Keratinocyte (primary cell): ENCODE measurements around the gene SPRED1. TPM values are rescaled to one million over a fixed set of nuclear protein-coding genes. Genes with fewer than 3 reads are reported as not detected.

ENCODE experiments used
- DNase-seq: peaks from one replicate; pipeline ENCODE4 v3.0.0-alpha.2; 2011; ENCODE audit warnings: low read depth, missing footprints, low spot score
- FAIRE-seq: peaks from 2 replicates; lab custom pipeline; 2011; peaks lifted over from hg19 to GRCh38; lab: Jason Lieb, UNC
- H2AFZ ChIP-seq: 2 replicates; pipeline ENCODE4 v1.6.0; 2012; ENCODE audit warnings: low read length, control low read depth, inconsistent platforms; ENCODE audit not compliant: control insufficient read depth
- H3K27ac ChIP-seq: 2 replicates; pipeline ENCODE4 v1.5.1; 2011; ENCODE audit warnings: low read length; ENCODE audit not compliant: control insufficient read depth, insufficient read depth
- H3K27me3 ChIP-seq: 3 replicates; pipeline ENCODE4 v1.6.0; 2011; ENCODE audit warnings: low read length; ENCODE audit not compliant: control insufficient read depth, insufficient read depth; ENCODE audit errors: extremely low read depth
- H3K36me3 ChIP-seq, 2 experiments: 2 replicates in 1 of 2; 3 replicates in 1 of 2; pipeline ENCODE4 v1.5.1; 2011; ENCODE audit warnings: low read length in 2 of 2, mild to moderate bottlenecking in 1 of 2; ENCODE audit not compliant: control insufficient read depth in 2 of 2, insufficient read depth in 2 of 2; ENCODE audit errors: extremely low read depth in 1 of 2
- H3K4me1 ChIP-seq: 3 replicates; pipeline ENCODE4 v1.5.1; 2011; ENCODE audit warnings: low read length; ENCODE audit not compliant: control insufficient read depth, insufficient read depth; ENCODE audit errors: extremely low read depth
- H3K4me2 ChIP-seq: 3 replicates; pipeline ENCODE4 v1.6.0; 2011; ENCODE audit warnings: low read depth, low read length; ENCODE audit not compliant: control insufficient read depth, insufficient read depth; ENCODE audit errors: extremely low read depth
- H3K4me3 ChIP-seq, 3 experiments: fragments of 200-600 bp in 1 of 3; sonication (generic) in 1 of 3; 2 replicates in 2 of 3; 3 replicates in 1 of 3; pipeline ENCODE4 v1.5.1; 2011 to 2016; ENCODE audit warnings: low read length in 3 of 3, mild to moderate bottlenecking in 3 of 3, control low read depth in 2 of 3, inconsistent platforms in 1 of 3, low read depth in 1 of 3, mixed read lengths in 1 of 3, mixed run types in 1 of 3, moderate library complexity in 1 of 3; ENCODE audit not compliant: control insufficient read depth in 2 of 3, insufficient read depth in 2 of 3; ENCODE audit errors: extremely low read depth in 1 of 3
- H3K79me2 ChIP-seq: 2 replicates; pipeline ENCODE4 v1.6.0; 2012; ENCODE audit warnings: low read length; ENCODE audit not compliant: control insufficient read depth, insufficient read depth
- H3K9ac ChIP-seq: 3 replicates; pipeline ENCODE4 v1.6.0; 2011; ENCODE audit warnings: low read length; ENCODE audit not compliant: control insufficient read depth, insufficient read depth; ENCODE audit errors: extremely low read depth
- H3K9me1 ChIP-seq: 3 replicates; pipeline ENCODE4 v1.6.0; 2011; ENCODE audit warnings: low read length; ENCODE audit not compliant: control insufficient read depth, insufficient read depth; ENCODE audit errors: extremely low read depth
- H3K9me3 ChIP-seq: 2 replicates; pipeline ENCODE4 v1.5.1; 2012; ENCODE audit warnings: low read depth, low read length; ENCODE audit not compliant: control insufficient read depth
- H4K20me1 ChIP-seq: 3 replicates; pipeline ENCODE4 v1.6.0; 2011; ENCODE audit warnings: low read length; ENCODE audit not compliant: control insufficient read depth, insufficient read depth; ENCODE audit errors: extremely low read depth
- EZH2 ChIP-seq: IDR thresholded peaks from one replicate; pipeline ENCODE4 v1.6.1; 2012; ENCODE audit warnings: inconsistent platforms, mild to moderate bottlenecking, low read length, moderate library complexity
- dilution Hi-C: fragments of 300-500 bp; cut with MboI; formaldehyde crosslinking; loops from one replicate; pipeline ENCODE4 v1.7.0; 2020; ENCODE audit warnings: low sequenced_read_pairs; ENCODE audit not compliant: extremely low pct_ligation_motif_present
- polyA plus RNA-seq, 5 experiments: library from polyadenylated mRNA; depleted of rRNA in 3 of 5; stranded (reverse) in 3 of 5; stranded (forward) in 1 of 5; unstranded in 1 of 5; fragments of >200 nt; gene quantifications; 1 replicate in 1 of 5; 2 replicates in 3 of 5; 3 replicates in 1 of 5; pipeline versions ENCODE4 v1.2.1 to v1.2.3, GENCODE V29; 2011 to 2012; ENCODE audit warnings: missing spikeins in 2 of 5, low read depth in 1 of 5, low replicate concordance in 1 of 5
- TF ChIP-seq, protein P1 (sequence below), 3 experiments: IDR thresholded peaks in 1 of 3; conservative IDR thresholded peaks in 1 of 3; optimal IDR thresholded peaks in 1 of 3; 2 replicates in 2 of 3; 3 replicates in 1 of 3; pipeline versions ENCODE3 to v1.5.1; 2011; ENCODE audit warnings: low read length in 3 of 3, mild to moderate bottlenecking in 3 of 3, moderate library complexity in 2 of 3, control low read depth in 1 of 3, inconsistent platforms in 1 of 3; ENCODE audit not compliant: insufficient read depth in 2 of 3; ENCODE audit errors: extremely low read depth in 1 of 3

The SPRED1 gene
- polyA plus RNA-seq, 1 donor (not counting 4 experiments of a cell fraction or from before 2014, with no cell fraction given) = 11.5 TPM

DNA sequence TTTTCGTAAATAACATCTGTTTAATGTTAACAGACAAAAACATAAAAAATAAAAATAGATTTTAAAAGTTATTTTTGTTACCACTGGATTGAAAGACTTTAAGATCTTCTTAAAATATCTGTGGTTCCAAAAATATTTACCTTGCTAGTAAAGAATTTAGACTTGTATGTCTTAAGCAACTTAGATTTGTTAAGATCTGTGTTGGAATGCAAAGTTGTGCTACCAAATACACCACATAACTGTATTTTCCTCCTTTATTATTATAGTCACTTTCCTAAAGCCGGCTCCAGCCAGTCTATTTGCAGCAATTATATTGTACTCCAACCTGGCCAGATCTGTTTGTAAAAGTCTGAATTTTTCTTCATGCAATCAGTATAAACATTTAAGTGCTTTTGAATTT lies 63.7 kb downstream of the SPRED1 start:
- Histone ChIP-seq H3K27ac (no peak overlapping the region), H4K20me1 (peaks cover 3% of the 10 kb centered on the region), H3K4me2 (no peak overlapping the region), H3K36me3 (no peaks in the 10 kb centered on the region), H3K9me3 (no peaks in the 10 kb centered on the region), H3K4me3 (no peak overlapping the region), H3K4me1 (no peaks in the 10 kb centered on the region), H3K9ac (no peak overlapping the region), H3K27me3 (no peaks in the 10 kb centered on the region), H3K9me1 (no peaks in the 10 kb centered on the region), H3K79me2 (peaks cover 46% of the 10 kb centered on the region), H2AFZ (no peak overlapping the region)
- FAIRE-seq = no peak
- dilution Hi-C loops = no loop called here
- TF ChIP-seq, protein P1, sequence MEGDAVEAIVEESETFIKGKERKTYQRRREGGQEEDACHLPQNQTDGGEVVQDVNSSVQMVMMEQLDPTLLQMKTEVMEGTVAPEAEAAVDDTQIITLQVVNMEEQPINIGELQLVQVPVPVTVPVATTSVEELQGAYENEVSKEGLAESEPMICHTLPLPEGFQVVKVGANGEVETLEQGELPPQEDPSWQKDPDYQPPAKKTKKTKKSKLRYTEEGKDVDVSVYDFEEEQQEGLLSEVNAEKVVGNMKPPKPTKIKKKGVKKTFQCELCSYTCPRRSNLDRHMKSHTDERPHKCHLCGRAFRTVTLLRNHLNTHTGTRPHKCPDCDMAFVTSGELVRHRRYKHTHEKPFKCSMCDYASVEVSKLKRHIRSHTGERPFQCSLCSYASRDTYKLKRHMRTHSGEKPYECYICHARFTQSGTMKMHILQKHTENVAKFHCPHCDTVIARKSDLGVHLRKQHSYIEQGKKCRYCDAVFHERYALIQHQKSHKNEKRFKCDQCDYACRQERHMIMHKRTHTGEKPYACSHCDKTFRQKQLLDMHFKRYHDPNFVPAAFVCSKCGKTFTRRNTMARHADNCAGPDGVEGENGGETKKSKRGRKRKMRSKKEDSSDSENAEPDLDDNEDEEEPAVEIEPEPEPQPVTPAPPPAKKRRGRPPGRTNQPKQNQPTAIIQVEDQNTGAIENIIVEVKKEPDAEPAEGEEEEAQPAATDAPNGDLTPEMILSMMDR (optimal IDR thresholded peaks at IDR 0.05 in 1 of 3, IDR thresholded peaks at IDR 0.05 in 1 of 3, conservative IDR thresholded peaks at IDR 0.05 in 1 of 3; ENCODE audit: extremely low read depth in 1 of 3, insufficient read depth in 2 of 3, low read length in 3 of 3) = no peak
- TF ChIP-seq EZH2 = no peak
- DNase-seq = no peak

DNA sequence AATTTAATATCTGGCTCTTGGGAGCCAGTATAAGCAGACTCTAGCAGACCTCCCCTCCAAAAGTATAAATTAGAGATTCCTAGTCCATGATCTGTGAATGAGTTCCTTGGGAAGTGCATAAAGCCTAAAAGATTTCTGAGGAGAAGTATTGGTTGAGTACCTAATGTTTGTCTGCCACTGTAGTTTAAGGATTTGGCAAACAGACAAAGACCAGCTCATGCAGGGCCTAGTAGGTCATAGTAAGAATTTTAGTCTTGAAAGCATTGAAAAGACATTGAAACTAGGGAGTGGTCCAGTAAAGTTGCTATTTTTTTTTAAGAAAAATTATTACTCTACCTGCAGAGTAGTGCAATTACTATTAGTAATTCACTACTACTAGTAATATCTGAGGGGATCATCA lies 67.5 kb downstream of the SPRED1 start:
- Histone ChIP-seq H3K79me2 (peaks cover 24% of the 10 kb centered on the region), H2AFZ (no peak overlapping the region), H3K9me1 (no peaks in the 10 kb centered on the region), H4K20me1 (peaks cover 3% of the 10 kb centered on the region), H3K27ac (no peak overlapping the region), H3K36me3 (no peaks in the 10 kb centered on the region), H3K9me3 (no peaks in the 10 kb centered on the region), H3K4me3 (no peak overlapping the region), H3K4me1 (no peaks in the 10 kb centered on the region), H3K27me3 (no peaks in the 10 kb centered on the region), H3K9ac (no peak overlapping the region), H3K4me2 (no peak overlapping the region)
- no peak for DNase-seq
- TF ChIP-seq EZH2 = no peak
- TF ChIP-seq, protein P1 (optimal IDR thresholded peaks at IDR 0.05 in 1 of 3, IDR thresholded peaks at IDR 0.05 in 1 of 3, conservative IDR thresholded peaks at IDR 0.05 in 1 of 3; ENCODE audit: extremely low read depth in 1 of 3, insufficient read depth in 2 of 3, low read length in 3 of 3) = no peak
- dilution Hi-C loops = no loop called here
- FAIRE-seq = no peak
